Endothelial cell of umbilical vein (primary cell): Measurements from ENCODE around the gene FAM81A. TPM values are rescaled to one million over a fixed set of nuclear protein-coding genes. Genes with fewer than 3 reads are reported as not detected.
"Not testable (repeated sequence)": the region's sequence is repeated elsewhere in the genome, so short reads cannot be mapped to it uniquely, and the experiment has no call there.

Experiments used
- BruUV-seq: library from RNA; stranded (reverse); fragments of 400-500 nt; replicated peaks from 2 replicates; lab custom pipeline; 2021; lab: Mats Ljungman, UMichigan
- CTCF ChIA-PET: fragments of 300-600, 350-600 bp; sonication (Branson Sonifier 250); formaldehyde crosslinking; loops from one replicate; lab custom pipeline; 2021; ENCODE audit warnings: antibody characterized with exemption, inconsistent platforms; lab: Charles Lee
- POLR2A ChIA-PET: fragments of 300-600, 350-600 bp; sonication (Branson Sonifier 250); formaldehyde crosslinking; loops from one replicate; lab custom pipeline; 2021; ENCODE audit warnings: antibody characterized with exemption, inconsistent platforms; lab: Charles Lee
- DNase-seq: peaks from one replicate; pipeline ENCODE4 v3.0.0-alpha.2; 2011; ENCODE audit warnings: low read depth, low spot score
- FAIRE-seq: peaks from 2 replicates; lab custom pipeline; 2011; peaks lifted over from hg19 to GRCh38; lab: Jason Lieb, UNC
- H2AFZ ChIP-seq: 2 replicates; pipeline ENCODE4 v1.6.0; 2012; ENCODE audit warnings: low read depth, low read length, control low read depth, inconsistent platforms
- H3K27ac ChIP-seq: 2 replicates; pipeline ENCODE4 v1.5.1; 2011; ENCODE audit warnings: low read depth, mild to moderate bottlenecking, control low read depth, low read length, moderate library complexity; ENCODE audit not compliant: insufficient read depth
- H3K27me3 ChIP-seq, 2 experiments: 2 replicates each; pipeline versions ENCODE4 v1.6.0 to v1.6.1; 2011; ENCODE audit warnings: low read length in 2 of 2, mixed read lengths in 1 of 2; ENCODE audit not compliant: control insufficient read depth in 2 of 2, insufficient read depth in 2 of 2
- H3K36me3 ChIP-seq, 2 experiments: 2 replicates in 1 of 2; 3 replicates in 1 of 2; pipeline ENCODE4 v1.5.1; 2011; ENCODE audit warnings: low read length in 2 of 2, mild to moderate bottlenecking in 1 of 2, moderate library complexity in 1 of 2; ENCODE audit not compliant: control insufficient read depth in 2 of 2, insufficient read depth in 2 of 2; ENCODE audit errors: extremely low read depth in 1 of 2
- H3K4me1 ChIP-seq: 3 replicates; pipeline ENCODE4 v1.5.1; 2011; ENCODE audit warnings: mild to moderate bottlenecking, low read length; ENCODE audit not compliant: control insufficient read depth, insufficient read depth; ENCODE audit errors: extremely low read depth
- H3K4me2 ChIP-seq: 2 replicates; pipeline ENCODE4 v1.6.1; 2011; ENCODE audit warnings: low read length, control low read depth, mixed read lengths; ENCODE audit not compliant: insufficient read depth
- H3K4me3 ChIP-seq, 3 experiments: fragments of 200-600 bp in 1 of 3; sonication (generic), shearing (Covaris generic) in 1 of 3; replicated peaks in 1 of 3; 2 replicates each; pipeline ENCODE4 v1.5.1; 2011 to 2016; ENCODE audit warnings: control low read depth in 3 of 3, low read length in 3 of 3, mild to moderate bottlenecking in 2 of 3, inconsistent platforms in 1 of 3, low read depth in 1 of 3, moderate library complexity in 1 of 3; ENCODE audit not compliant: insufficient read depth in 1 of 3
- H3K79me2 ChIP-seq: 2 replicates; pipeline ENCODE4 v1.6.0; 2012; ENCODE audit warnings: low read length, inconsistent platforms; ENCODE audit not compliant: control insufficient read depth, insufficient read depth
- H3K9ac ChIP-seq: replicated peaks from 2 replicates; pipeline ENCODE3; 2011; ENCODE audit warnings: low read length, control low read depth; ENCODE audit not compliant: insufficient read depth; ENCODE audit errors: extremely low read depth
- H3K9me1 ChIP-seq: replicated peaks from 3 replicates; pipeline ENCODE4 v1.6.0; 2011; ENCODE audit warnings: mild to moderate bottlenecking, low read length; ENCODE audit not compliant: control insufficient read depth, insufficient read depth; ENCODE audit errors: extremely low read depth
- H3K9me3 ChIP-seq: replicated peaks from 2 replicates; pipeline ENCODE4 v1.5.1; 2012; ENCODE audit warnings: low read length, inconsistent platforms; ENCODE audit not compliant: control insufficient read depth, insufficient read depth
- H4K20me1 ChIP-seq: replicated peaks from 2 replicates; pipeline ENCODE3; 2011; ENCODE audit warnings: mild to moderate bottlenecking, low read length; ENCODE audit not compliant: control insufficient read depth, insufficient read depth; ENCODE audit errors: extremely low read depth
- EZH2 ChIP-seq: IDR thresholded peaks from 2 replicates; pipeline ENCODE4 v1.6.1; 2012; ENCODE audit warnings: borderline replicate concordance, low read depth, mild to moderate bottlenecking, moderate library complexity, low read length, inconsistent platforms; ENCODE audit not compliant: severe bottlenecking
- GATA2 ChIP-seq: IDR thresholded peaks from 2 replicates; pipeline ENCODE4 v1.7.0; 2011; ENCODE audit warnings: low read depth, mild to moderate bottlenecking, moderate library complexity, mixed read lengths, low read length; ENCODE audit not compliant: insufficient read length, insufficient read depth
- JUN ChIP-seq: IDR thresholded peaks from 2 replicates; pipeline ENCODE4 v1.6.1; 2011; ENCODE audit warnings: borderline replicate concordance, low read depth; ENCODE audit not compliant: insufficient read length, insufficient read depth
- POLR2AphosphoS5 ChIP-seq: IDR thresholded peaks from 2 replicates; pipeline ENCODE4 v1.6.1; 2012; ENCODE audit warnings: low read depth, mild to moderate bottlenecking, control low read depth, low read length, moderate library complexity; ENCODE audit not compliant: insufficient read depth
- dilution Hi-C: fragments of 300-500 bp; cut with MboI; formaldehyde crosslinking; loops from one replicate; pipeline ENCODE4 v1.15.0; 2019; ENCODE audit warnings: low sequenced_read_pairs; ENCODE audit not compliant: extremely low pct_ligation_motif_present
- intact Hi-C: fragments of 100-400 bp; cut with micrococcal nuclease; formaldehyde crosslinking; loops from one replicate; pipeline ENCODE4 v1.10.0; 2022
- polyA plus RNA-seq, 4 experiments: library from polyadenylated mRNA; depleted of rRNA in 3 of 4; stranded (reverse) in 3 of 4; unstranded in 1 of 4; fragments of >200 nt; gene quantifications; 2 replicates each; pipeline versions ENCODE4 v1.2.1 to v1.2.3, GENCODE V29; 2011 to 2012; ENCODE audit warnings: missing spikeins in 1 of 4
- total RNA-seq: library from RNA; stranded (reverse); gene quantifications from 2 replicates; pipeline ENCODE4 v1.2.3, GENCODE V29; 2021
- TF ChIP-seq, protein P1 (sequence below), 2 donors: IDR thresholded peaks; 1 replicate in 1 of 2; 2 replicates in 1 of 2; pipeline ENCODE4 v1.5.1; 2011; ENCODE audit warnings: low read length in 2 of 2, mild to moderate bottlenecking in 2 of 2, moderate library complexity in 2 of 2, control low read depth in 1 of 2, inconsistent platforms in 1 of 2, low read depth in 1 of 2; ENCODE audit not compliant: insufficient read depth in 1 of 2; ENCODE audit errors: extremely low read depth in 1 of 2

The FAM81A gene
- total and polyA plus RNA-seq, 2 donors (not counting 3 experiments of a cell fraction or from before 2014, with no cell fraction given): 0.28 to 1.2 TPM

GRCh38 chr15:59473226-59473625 is 35.2 kb downstream of the FAM81A start:
- Histone ChIP-seq H3K9me3 (no peaks in the 10 kb centered on the region), H3K4me2 (no peak overlapping the region), H3K27me3 (no peaks in the 10 kb centered on the region), H3K9ac (no peak overlapping the region), H4K20me1 (no peaks in the 10 kb centered on the region), H3K4me3 (no peak overlapping the region), H3K36me3 (no peaks in the 10 kb centered on the region), H3K27ac (no peak overlapping the region), H3K9me1 (no peaks in the 10 kb centered on the region), H2AFZ (no peak overlapping the region), H3K79me2 (no peaks in the 10 kb centered on the region), H3K4me1 (no peaks in the 10 kb centered on the region)
- peak; percentile 75 for DNase-seq
- TF ChIP-seq EZH2: no peak
- TF ChIP-seq, protein P1, sequence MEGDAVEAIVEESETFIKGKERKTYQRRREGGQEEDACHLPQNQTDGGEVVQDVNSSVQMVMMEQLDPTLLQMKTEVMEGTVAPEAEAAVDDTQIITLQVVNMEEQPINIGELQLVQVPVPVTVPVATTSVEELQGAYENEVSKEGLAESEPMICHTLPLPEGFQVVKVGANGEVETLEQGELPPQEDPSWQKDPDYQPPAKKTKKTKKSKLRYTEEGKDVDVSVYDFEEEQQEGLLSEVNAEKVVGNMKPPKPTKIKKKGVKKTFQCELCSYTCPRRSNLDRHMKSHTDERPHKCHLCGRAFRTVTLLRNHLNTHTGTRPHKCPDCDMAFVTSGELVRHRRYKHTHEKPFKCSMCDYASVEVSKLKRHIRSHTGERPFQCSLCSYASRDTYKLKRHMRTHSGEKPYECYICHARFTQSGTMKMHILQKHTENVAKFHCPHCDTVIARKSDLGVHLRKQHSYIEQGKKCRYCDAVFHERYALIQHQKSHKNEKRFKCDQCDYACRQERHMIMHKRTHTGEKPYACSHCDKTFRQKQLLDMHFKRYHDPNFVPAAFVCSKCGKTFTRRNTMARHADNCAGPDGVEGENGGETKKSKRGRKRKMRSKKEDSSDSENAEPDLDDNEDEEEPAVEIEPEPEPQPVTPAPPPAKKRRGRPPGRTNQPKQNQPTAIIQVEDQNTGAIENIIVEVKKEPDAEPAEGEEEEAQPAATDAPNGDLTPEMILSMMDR (IDR thresholded peaks at IDR 0.05; ENCODE audit: extremely low read depth in 1 of 2, insufficient read depth in 1 of 2, low read depth in 1 of 2, low read length in 2 of 2): no peak
- peak; percentile 59 for TF ChIP-seq GATA2
- peak; percentile 27 for TF ChIP-seq POLR2AphosphoS5
- TF ChIP-seq JUN: peak; percentile 14
- dilution Hi-C loops (no loop called here), intact Hi-C loops (no loop called here)
- no TSS peak for BruUV-seq
- POLR2A ChIA-PET: no interaction called here
- FAIRE-seq: peak; percentile 40
- CTCF ChIA-PET: interaction anchor here (1.1 to 1.5 kb wide), 3 partner anchors 13 to 493 kb away, joined by 4 to 6 read pairs (median 4); no protein-coding TSS in a partner anchor

- dilution Hi-C loops, BruUV-seq, H3K9me3 ChIP-seq, H3K9me1 ChIP-seq, H3K36me3 ChIP-seq, intact Hi-C loops, H3K4me3 ChIP-seq, H3K27ac ChIP-seq, H4K20me1 ChIP-seq, H2AFZ ChIP-seq, FAIRE-seq, DNase-seq, H3K4me1 ChIP-seq, H3K79me2 ChIP-seq, H3K4me2 ChIP-seq, H3K27me3 ChIP-seq, POLR2A ChIA-PET, H3K9ac ChIP-seq: not testable (repeated sequence)
- CTCF ChIA-PET: interaction anchor here (0.8 kb wide), 3 partner anchors 57 to 228 kb away, joined by 3 read pairs; no protein-coding TSS in a partner anchor
Observed at GRCh38 chr15:59475161-59475560, 37.2 kb downstream of the FAM81A start.
